Hepatocyte (in vitro differentiated cells): ENCODE measurements around the gene CDK17.

ENCODE experiments used
- CTCF ChIP-seq: fragments of 200-600 bp; sonication (generic); IDR thresholded peaks from 2 replicates; pipeline ENCODE4 v1.5.1; 2016; ENCODE audit warnings: antibody characterized with exemption, mild to moderate bottlenecking; ENCODE audit not compliant: poor library complexity
- EZH2phosphoT487 ChIP-seq: fragments of 200-600 bp; sonication (generic); IDR thresholded peaks from one replicate; pipeline ENCODE4 v1.6.1; 2018; ENCODE audit warnings: antibody characterized with exemption, mild to moderate bottlenecking, low read depth, moderate library complexity; ENCODE audit not compliant: unreplicated experiment, severe bottlenecking

GRCh38 chr12:96237035-96237434 lies 163.2 kb downstream of the CDK17 start:
- TF ChIP-seq CTCF (no peak), EZH2phosphoT487 (no peak)
